Colonic mucosa (tissue), 4 donors: ENCODE measurements around the gene NTRK2. TPM values are rescaled to one million over a fixed set of nuclear protein-coding genes. Genes with fewer than 3 reads are reported as not detected.

Source experiments
- DNase-seq: peaks from one replicate; pipeline ENCODE4 v3.0.0-alpha.2; 2020
- H3K27ac ChIP-seq: fragments of 200-600 bp; one replicate; pipeline ENCODE4 v1.8.0; 2021
- H3K27me3 ChIP-seq: fragments of 200-600 bp; one replicate; pipeline ENCODE4 v1.8.0; 2021
- H3K36me3 ChIP-seq: fragments of 200-600 bp; one replicate; pipeline ENCODE4 v1.8.0; 2021
- H3K4me1 ChIP-seq: fragments of 200-600 bp; one replicate; pipeline ENCODE4 v1.8.0; 2021; ENCODE audit warnings: mild to moderate bottlenecking
- H3K4me3 ChIP-seq: fragments of 200-600 bp; one replicate; pipeline ENCODE4 v1.8.0; 2021
- H3K9ac ChIP-seq, 2 donors: one replicate each; pipeline ENCODE4 v1.7.0; 2013; ENCODE audit warnings: control low read depth in 2 of 2, low read depth in 2 of 2, low read length in 2 of 2
- H3K9me3 ChIP-seq: fragments of 200-600 bp; one replicate; pipeline ENCODE4 v1.8.0; 2021
- CTCF ChIP-seq: fragments of 200-600 bp; IDR thresholded peaks from one replicate; pipeline ENCODE4 v1.8.0; 2022; ENCODE audit warnings: antibody characterized with exemption, mild to moderate bottlenecking
- intact Hi-C: fragments of 100-400 bp; cut with DNase I; formaldehyde crosslinking; loops from one replicate; pipeline ENCODE4 v1.14.1; 2022
- total RNA-seq, 2 donors: library from RNA; stranded (reverse); fragmentation: NEBNext Ultra II Directional in 1 of 2; extraction: Animal tissue kit (Norgen Biotek cat#: 25700) in 1 of 2; gene quantifications; one replicate each; pipeline ENCODE4 v1.2.1, GENCODE V29; 2021
- donor health status: healthy.
- donor health status: DM: no; HTN: no; CAD: no.
- donor health status: DM: no; HTN: no; CAD: no.

Gene NTRK2
- total RNA-seq, 2 donors from 2014 or later, result 0.52 to 2.3 TPM

- H3K4me1 ChIP-seq, result no peaks in the 10 kb centered on the region
- H3K9ac ChIP-seq, result no peak overlapping the region
- H3K4me3 ChIP-seq, result no peak overlapping the region
- no peak for TF ChIP-seq CTCF
- intact Hi-C loops, result no loop called here
- H3K9me3 ChIP-seq, result no peaks in the 10 kb centered on the region
- H3K27me3 ChIP-seq, result no peaks in the 10 kb centered on the region
- no peaks in the 10 kb centered on the region for H3K36me3 ChIP-seq
- no peak for DNase-seq
- H3K27ac ChIP-seq, result no peak overlapping the region
Observed at GRCh38 chr9:84828046-84828445, 158.5 kb downstream of the NTRK2 start.

- DNase-seq, result no peak
- intact Hi-C loops, result no loop called here
- Histone ChIP-seq H3K4me3 (no peak overlapping the region), H3K27me3 (no peaks in the 10 kb centered on the region), H3K27ac (no peak overlapping the region), H3K36me3 (no peaks in the 10 kb centered on the region), H3K9ac (no peak overlapping the region), H3K4me1 (no peaks in the 10 kb centered on the region), H3K9me3 (no peaks in the 10 kb centered on the region)
- no peak for TF ChIP-seq CTCF
Observed at GRCh38 chr9:84829471-84829870, 159.9 kb downstream of the NTRK2 start.

GRCh38 chr9:84829997-84830696 lies 160.6 kb downstream of the NTRK2 start:
- no peak for TF ChIP-seq CTCF
- H3K9ac ChIP-seq, result no peak overlapping the region
- no peaks in the 10 kb centered on the region for H3K27me3 ChIP-seq
- no peaks in the 10 kb centered on the region for H3K9me3 ChIP-seq
- no peaks in the 10 kb centered on the region for H3K4me1 ChIP-seq
- H3K27ac ChIP-seq, result no peak overlapping the region
- intact Hi-C loops, result no loop called here
- no peaks in the 10 kb centered on the region for H3K36me3 ChIP-seq
- H3K4me3 ChIP-seq, result no peak overlapping the region
- no peak for DNase-seq

DNA sequence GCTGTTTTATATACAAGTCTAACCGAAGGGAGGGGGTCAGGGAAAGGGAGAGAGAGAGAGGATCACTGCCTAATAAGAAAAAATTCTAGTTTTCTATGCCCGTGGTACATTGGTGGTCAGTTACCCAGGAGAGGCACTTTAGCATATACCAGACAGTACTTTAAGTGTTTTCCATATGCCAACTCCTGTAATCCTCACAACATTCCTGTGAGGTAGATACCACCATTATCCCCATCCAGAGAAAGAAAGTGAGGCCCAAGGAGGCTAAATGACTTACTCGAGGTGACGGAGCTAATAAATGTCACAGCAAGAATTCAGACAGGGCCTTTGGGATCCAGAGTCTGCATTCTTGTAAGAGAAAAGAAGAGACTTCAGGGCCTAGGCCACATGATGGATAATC lies 161.8 kb downstream of the NTRK2 start:
- intact Hi-C loops, result no loop called here
- no peak for TF ChIP-seq CTCF
- H3K36me3 ChIP-seq, result no peaks in the 10 kb centered on the region

DNA sequence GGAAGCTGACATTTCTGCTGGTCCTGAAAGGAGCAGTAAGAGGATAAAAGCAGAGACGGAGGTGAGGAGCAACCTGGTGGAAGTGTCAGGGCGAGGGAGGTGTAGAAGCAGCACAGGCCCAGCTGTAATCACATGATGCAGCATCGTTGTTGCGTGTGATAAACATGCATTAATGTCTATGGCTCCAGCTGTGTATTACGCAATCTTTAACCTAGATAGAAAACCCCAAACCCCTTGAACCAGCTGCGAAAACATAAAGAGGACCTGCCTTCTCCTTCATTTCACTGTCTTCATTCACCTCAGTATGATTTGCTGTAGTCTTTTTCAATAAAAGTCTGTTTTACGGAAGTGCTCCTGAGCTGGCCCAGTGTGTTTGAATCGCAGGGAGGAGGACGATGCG lies 162.9 kb downstream of the NTRK2 start:
- intact Hi-C loops, result no loop called here
- Histone ChIP-seq H3K36me3 (no peaks in the 10 kb centered on the region), H3K27ac (no peak overlapping the region), H3K4me1 (no peaks in the 10 kb centered on the region), H3K4me3 (no peak overlapping the region), H3K27me3 (no peaks in the 10 kb centered on the region), H3K9ac (no peak overlapping the region), H3K9me3 (no peaks in the 10 kb centered on the region)
- no peak for TF ChIP-seq CTCF
- no peak for DNase-seq

More for the DNA sequence above, 161.8 kb downstream of the NTRK2 start:
- DNase-seq, result no peak
- Histone ChIP-seq H3K9me3 (no peaks in the 10 kb centered on the region), H3K27ac (no peak overlapping the region), H3K4me1 (no peaks in the 10 kb centered on the region), H3K9ac (no peak overlapping the region), H3K27me3 (no peaks in the 10 kb centered on the region), H3K4me3 (no peak overlapping the region)
